ENCODE results near the gene ELMOD3.
"Not testable (repeated sequence)": the region's sequence is repeated elsewhere in the genome, so short reads cannot be mapped to it uniquely, and the experiment has no call there.

The ELMOD3 gene

DNA sequence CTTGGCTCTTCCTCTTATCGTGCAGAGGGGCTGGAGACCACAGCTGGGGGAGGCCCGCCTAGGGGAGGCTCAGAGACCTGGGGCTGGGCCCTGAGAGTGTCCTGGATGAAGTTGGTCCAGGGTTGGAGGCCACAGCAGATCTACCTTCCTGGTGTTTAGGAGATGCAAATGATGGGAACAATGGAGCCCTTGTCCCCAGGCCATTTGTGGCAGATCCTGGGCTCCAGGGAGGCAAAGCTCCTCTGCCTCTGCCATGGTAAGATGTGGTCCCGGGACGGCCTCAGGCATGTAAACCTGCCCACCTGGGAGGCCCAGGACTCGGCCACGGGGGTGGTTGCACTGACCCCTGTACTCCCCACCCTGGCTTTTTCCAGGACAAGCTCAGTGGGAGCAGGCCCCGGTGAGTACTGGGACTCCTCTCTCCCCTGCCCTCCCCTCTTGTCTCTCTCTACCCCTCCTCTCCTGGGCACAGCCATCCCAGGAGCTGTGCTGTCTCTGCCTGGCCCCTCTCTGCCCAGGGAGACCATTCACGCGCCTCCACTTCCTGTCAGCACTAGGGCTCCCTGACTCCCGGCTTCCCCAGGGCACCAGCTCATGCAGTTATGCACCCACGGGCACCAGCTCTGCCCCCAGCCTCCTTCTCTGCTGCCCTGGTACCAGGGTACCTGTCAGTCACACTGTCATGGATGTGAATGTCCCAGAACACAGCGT, 74.8 kb downstream of the ELMOD3 start:
- DNase-seq: no peak

- no peak for DNase-seq
Observed at GRCh38 chr2:85429924-85430289, 75.3 kb downstream of the ELMOD3 start.

GRCh38 chr2:85430752-85431569, 76.4 kb downstream of the ELMOD3 start:
- DNase-seq: no peak

DNA sequence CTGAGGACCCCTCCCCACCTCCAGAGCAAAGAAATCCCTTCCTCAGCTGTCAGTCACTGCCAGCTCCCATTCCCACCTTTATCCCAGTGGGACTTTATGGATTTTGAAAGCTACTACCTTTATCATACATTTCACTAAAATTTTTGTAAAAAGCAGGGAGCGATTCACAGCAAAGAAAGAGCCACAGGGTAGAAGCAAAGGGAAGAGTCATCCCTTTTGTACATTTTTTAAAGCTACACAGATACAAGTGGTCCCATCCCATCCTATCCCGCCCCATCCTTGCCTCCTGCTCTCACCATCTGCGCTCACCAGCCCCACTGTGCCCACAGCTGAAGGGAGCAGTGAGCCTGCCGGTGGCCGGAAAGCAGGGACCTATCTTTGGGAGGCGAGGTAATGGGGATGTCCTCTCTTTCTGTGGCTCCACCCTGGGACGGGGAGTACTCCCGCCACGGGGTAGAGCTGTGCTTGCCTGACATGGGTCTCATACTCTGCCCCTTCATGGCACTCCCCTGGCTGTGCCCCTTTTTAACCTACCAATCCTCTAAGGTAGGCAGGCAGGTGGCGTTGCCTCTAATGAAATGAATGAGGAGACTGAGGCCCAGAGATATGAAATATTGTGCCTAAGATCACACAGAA, 77.1 kb downstream of the ELMOD3 start:
- DNase-seq: no peak

DNA sequence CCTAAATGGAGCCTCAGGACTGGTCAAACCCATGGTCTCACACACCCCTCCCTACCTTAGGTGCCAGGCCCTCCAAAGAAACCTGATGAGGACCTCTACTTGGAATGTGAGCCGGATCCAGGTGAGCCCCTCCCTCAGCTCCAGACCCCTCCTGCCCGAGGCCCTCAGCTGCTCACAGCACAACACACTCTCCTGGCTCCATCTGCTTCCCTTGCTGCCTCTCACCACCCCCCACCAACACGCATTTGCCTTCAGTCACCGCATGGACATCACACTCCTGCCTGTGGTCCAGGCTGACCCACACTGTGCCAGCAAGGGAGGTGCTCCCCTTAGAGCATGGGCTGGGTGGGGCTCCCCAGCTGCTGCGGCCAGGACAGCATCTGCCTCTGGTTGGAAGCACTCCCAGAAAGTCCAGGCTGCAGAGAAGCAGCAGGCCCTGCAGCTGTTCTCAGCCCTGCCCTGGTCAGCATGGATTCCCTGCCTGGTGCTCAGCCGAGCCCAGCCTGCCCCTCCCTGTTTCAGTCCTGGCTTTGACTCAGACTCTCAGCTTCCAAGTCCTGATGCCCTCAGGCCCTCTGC, 79.0 kb downstream of the ELMOD3 start:
- no peak for DNase-seq

DNA sequence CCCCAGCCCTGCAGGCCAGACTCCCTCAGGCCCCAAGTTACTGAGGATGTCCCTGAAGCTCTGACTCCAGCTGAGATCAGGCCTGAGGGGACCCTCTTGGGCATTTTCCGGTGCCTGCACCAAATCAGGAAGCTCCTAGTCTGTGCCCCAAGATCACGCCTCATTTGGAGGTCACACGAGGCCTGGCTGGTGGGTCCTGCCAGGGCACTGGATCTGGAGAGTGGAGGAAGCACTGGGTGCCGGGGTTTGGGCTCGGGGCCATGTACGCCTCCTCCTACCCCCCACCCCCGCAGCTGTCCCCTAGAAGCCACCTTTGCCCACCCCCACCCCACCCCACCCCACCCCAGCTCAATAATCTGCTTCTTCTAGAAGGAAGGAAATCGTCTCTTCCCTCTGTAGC, 80.1 kb downstream of the ELMOD3 start:
- DNase-seq: no peak

DNA sequence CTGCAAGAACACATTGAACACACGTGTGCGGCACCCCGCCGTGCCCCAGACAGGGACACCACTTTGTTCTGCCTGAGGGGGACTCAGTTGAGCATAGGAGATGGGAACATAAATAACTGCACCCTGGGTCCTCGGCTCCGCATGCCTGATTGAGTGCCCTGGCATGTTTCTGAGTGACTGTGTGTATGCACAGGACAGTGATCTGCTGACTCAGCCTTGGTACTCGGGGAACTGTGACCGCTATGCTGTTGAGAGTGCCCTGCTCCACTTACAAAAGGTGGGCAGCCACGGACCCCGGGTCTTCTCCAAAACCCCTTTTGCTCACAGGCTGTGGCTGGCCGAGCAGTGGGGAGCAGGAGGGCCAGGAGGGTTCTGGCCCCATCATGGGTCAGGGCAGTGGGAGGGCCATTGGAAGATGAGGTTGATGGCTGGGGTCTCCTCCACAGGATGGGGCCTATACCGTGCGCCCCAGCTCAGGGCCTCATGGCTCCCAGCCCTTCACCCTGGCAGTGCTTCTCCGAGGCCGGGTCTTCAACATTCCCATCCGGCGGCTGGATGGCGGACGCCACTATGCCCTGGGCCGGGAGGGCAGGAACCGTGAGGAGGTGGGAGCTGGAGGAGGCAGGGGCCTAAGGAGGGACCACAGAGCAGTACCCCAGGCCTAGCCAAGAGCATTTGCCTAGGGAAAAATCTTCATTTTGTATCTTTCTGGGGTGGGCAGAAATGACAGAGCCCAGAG, 80.8 kb downstream of the ELMOD3 start:
- no peak for DNase-seq

DNA sequence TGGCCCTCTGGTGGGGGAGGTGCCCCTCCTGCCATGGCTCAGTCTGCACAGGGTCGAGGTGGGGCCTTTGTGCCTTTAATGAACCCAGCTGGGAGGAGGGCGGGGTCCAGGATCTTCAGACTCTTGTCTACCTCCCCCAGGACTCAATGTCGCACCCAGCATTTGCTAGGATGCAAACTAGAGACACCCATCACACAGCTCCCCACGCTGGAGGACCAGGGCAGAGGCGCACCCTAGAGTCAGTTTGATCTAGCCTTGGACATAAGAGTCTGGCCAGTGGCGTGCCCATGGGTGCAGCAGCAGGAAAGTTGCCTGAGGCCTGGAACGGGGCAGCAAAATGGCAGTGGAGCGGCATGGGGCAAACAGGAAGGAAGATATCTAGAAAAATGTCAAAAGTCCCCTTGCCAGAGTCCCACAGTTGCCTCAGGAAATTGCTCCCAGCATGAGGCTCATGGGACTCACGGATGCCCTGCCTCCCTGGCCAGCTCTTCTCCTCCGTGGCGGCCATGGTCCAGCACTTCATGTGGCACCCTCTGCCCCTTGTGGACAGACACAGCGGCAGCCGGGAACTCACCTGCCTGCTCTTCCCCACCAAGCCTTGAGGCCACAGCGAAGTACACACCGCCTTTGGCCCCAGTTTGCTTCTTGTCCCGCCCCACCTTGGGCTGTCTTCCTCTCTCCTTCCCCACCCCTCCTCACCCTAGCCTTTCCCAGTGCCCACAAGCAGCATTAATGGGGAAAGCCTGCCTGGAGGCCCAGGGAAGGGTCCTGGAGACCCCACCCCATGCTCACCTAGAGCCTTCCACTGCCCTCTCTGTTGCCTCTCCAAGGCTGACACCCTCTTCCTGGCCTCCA, 81.6 kb downstream of the ELMOD3 start:
- DNase-seq: no peak

GRCh38 chr2:85436836-85437487, 82.4 kb downstream of the ELMOD3 start:
- no peak for DNase-seq

DNA sequence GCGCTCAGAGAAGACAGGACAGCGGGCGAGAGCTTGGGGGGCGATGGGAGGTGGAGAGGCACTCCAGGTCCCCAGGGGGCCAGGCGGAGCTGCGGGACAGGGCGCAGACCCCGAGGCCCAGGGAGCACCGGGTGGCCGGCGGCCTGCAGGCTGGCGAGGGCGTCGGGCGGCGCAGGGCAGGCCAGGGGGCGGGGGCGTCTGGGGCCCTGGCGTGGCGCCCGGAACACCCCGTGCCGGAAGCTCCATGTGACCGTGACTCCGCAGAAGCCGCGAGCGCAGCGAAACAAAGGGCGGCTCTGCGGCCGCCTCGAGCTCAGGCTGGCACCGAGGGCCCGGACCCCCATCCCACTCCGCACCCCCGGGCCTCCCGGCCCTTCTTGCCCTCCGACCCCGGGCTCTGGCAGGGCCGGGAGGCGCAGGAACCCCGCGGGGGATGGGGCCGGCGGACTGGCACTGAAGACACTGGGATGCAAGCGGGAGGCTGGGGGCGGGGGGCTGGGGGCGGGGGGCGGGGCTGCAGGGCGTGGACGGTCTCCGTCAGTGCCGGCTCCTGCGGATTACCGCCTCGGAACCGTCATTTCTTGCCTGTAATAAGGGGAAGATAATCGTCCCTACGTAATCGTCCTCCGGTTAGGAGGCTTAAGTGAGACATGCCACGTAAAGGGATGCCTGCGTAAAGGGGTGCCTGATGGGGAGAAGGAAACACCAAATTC, 83.1 kb downstream of the ELMOD3 start:
- no peak for DNase-seq

DNA sequence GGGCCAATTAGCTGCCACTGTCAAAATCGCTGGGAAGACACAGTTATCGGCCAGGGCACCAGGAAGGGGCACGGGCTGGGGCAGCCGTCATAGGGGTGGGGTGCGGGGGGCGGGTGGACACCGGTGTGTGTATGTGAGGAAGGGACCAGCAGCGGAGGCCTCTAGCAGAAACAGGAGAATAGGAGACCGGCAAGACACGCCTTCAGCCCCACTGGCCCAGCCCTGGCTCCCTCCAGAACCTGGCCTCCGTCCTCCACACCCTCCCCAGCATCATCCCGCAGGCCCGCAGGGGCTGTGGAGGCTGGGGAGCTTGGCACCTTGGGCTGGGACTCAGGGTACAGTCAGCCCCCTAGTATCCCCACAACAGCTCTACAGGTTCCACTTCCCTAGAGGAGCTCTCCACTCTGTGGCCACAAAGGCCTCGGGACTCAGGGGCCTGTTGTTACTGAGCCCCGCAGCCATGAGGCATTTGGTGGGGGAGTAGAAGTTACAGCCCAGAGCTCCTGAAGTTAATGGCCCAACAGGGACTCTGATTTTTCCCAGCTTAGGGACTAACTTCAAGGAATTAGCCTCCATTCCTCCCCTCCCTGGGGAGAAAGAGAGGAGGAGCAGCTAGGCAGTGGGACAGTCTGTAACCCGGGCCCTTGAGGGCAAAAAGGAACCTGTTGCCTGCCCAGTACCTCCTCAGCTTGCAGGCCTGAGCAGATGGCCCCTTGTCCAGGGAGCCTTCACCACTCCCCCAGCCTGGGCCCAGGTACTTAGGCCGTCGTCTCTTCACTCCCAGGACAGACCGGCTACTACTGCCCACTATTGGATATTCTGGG, 83.8 kb downstream of the ELMOD3 start:
- DNase-seq: no peak

DNA sequence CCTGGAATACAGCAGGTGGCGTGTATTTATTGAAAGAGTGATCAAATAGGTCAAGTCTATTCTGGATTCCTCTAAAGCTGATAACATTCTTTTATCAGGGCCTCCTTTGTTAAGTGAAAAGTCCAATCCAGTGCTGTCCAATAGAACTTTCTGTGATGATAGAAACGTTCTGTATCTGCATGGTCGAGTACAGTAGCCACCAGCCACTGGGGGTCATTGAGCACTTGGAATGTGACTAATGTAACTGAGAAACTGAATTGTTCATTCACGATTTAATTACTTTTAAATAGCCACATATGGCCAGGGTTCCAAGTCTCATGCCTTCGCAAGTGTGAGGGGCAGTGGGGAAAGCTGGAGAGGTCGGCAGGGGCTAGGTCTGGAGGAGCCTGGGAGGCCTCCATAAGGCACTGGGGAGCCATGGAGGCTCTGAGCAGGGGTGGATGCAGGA, 84.5 kb downstream of the ELMOD3 start:
- DNase-seq: no peak

DNA sequence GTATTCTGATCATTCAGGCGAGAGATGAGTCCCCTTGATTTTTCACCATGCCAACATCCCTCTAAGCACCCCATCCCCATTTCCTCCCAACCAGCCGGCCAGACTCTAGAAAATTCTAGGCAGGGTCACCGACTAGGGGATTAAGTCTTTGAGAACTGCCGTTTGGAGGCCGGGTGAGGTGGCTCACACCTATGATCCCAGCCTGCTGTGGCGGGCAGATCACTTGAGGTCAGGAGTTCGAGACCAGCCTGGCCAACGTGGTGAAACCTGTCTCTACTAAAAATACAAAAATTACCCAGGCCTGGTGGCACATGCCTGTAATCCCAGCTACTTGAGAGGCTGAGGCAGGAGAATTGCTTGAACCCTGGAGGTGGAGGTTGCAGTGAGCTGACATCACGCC, 85.0 kb downstream of the ELMOD3 start:
- not testable (repeated sequence) for DNase-seq

- DNase-seq: no peak
Observed at GRCh38 chr2:85439986-85440385, 85.4 kb downstream of the ELMOD3 start.

DNA sequence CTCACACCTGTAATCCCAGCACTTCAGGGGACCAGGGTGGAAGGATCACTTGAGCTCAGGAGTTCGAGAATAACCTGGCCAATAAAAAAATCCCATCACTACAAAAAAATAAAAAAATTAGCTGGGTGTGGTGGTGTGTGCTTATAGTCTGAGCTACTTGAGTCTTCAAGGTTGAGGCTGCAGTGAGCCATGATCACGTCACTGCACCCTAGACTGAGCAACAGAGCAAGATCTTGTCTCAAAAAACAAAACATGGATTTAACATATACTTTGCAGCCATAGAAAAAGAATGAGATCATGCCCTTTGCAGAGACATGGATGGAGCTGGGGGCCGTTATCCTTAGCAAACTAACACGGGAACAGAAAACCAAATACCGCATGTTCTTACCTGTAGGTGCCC, 86.2 kb downstream of the ELMOD3 start:
- DNase-seq: no peak
